Umbilical cord (tissue), 2 donors: ENCODE results near the gene ATP4B. TPM values are rescaled to one million over a fixed set of nuclear protein-coding genes. Genes with fewer than 3 reads are reported as not detected.
"Not testable (repeated sequence)": the region's sequence is repeated elsewhere in the genome, so short reads cannot be mapped to it uniquely, and the experiment has no call there.

ENCODE experiments used
- DNase-seq: peaks from one replicate; pipeline ENCODE4 v3.0.0-alpha.2; 2015; ENCODE audit warnings: low spot score
- total RNA-seq: library from RNA; depleted of rRNA; stranded (reverse); fragments of >200 nt; gene quantifications from one replicate; pipeline ENCODE4 v1.2.3, GENCODE V29; 2014; ENCODE audit warnings: low replicate concordance; ENCODE audit not compliant: insufficient read depth

The ATP4B gene
- total RNA-seq, 1 donor from 2014 or later, result not detected

DNA sequence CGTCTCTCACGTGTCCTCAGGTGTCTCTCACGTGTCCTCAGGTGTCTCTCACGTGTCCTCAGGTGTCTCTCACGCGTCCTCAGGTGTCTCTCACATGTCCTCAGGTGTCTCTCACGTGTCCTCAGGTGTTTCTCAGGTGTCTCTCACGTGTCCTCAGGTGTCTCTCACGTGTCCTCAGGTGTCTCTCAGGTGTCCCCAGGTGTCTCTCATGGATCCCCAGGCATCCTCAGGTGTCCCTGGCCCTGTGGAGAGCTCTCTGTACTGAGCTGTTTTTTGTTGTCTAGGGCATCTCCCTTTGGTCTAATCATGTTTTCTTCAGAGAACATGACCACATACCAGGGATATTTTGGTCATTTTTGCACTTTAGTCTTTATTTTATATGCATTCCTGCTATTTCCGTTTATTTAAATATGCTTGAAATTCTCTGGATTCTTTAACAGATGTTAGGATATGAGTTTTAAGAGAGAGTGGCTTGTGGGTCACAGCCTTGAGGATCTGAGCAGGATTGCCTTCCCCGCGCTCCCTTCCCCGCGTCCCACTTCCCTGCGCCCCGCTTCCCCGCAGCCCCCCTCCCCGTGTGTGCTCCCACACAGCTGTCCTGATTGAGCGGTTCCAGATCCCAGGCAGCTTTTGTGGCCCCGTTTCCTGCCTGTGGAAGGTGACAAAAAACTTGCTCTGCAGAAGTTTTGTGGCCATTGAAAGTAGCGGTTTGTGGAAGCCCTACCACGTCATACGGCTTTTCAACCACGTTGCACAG lies 31.9 kb downstream of the ATP4B start:
- DNase-seq, result peak; percentile 48

- DNase-seq, result not testable (repeated sequence)
Measured at GRCh38 chr13:113624640-113625304, 33.2 kb downstream of the ATP4B start.

- DNase-seq, result no peak
Measured at GRCh38 chr13:113624235-113624587, 33.8 kb downstream of the ATP4B start.

DNA sequence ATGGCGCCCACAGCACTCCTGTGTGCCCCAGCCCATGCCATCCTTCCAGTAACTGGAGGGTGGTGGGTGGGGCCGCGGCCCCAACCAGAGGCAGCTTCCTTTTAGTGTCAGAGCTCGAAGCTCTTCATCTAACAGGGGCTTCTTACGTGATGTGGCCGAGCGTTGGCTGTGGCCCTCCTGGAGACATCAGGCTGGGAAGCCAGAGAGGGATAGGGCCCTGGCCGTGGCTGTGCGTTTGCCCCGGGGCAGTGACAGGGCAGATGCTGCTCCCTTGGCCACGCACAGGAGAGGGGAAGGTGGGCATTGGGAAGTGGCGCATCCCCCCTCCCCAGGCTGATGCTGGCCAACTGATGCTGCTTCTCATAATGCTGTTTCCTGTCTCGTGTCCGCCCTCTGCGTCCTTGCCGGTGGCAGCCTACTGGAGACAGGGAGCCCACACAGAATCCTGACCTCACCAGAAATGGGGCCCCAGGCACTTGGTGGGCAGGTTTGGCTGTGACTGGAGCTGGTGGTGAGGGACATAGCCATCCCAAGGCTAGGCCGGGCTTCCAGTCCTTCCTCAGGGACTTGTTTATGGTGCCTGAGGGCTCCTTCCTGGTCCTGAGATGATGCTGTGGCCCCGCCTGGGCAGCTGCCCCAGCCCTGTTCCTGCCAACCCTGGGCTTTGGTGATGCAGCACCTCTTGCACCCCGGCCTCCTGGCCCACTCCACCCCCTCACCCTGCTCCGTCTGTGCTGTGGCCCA lies 34.3 kb downstream of the ATP4B start:
- DNase-seq, result no peak

DNA sequence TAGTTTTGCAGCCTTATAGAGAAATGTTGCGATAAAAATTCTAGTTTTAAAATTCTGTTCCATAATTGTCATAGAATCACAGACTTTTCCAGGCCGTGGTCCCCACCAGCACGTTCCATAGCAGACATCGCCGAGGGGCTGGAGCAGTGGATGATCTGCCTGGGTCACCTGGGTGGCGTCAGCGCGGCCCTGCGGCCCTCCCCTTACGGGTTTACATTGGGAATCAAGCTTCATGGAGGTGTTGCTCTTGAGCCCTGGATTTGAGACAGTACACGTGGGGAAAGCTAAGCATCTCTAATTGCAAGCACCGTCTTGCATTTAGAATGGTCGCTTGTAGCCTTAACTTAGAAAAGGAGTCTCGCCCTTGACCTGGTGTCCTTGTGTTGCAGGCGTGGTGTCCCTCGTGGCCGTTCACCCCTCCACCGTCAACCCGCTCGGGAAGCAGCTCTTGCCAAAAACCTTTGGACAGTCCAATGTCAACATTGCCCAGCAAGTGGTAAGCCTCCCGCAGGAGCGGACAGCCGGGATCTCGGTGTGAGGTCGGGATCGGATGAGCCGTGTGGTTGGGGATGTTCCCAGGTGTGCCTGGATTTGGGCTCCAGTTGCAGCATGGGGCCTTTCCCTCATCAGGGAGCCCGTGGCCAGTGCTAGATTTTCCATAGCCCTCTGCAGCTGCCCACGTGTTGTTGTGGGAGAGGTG lies 35.1 kb downstream of the ATP4B start:
- no peak for DNase-seq

- DNase-seq, result not testable (repeated sequence)
Measured at GRCh38 chr13:113621986-113622550, 35.9 kb downstream of the ATP4B start.

DNA sequence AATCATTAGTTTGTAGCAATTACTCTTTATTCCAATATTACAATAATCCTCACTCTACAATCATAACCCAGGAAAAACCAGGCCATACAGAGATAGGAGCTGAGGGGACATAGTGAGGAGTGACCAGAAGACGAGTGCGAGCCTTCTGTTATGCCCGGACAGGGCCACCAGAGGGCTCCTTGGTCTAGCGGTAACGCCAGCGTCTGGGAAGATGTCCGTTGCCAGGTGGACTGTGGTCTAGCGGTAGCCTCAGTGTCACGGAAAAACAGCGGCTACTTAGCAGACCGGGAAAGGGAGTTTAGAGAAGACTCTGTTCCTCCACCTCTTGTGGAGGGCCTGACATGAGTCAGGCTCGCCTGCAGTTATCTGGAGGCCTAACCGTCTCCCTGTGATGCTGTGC lies 36.5 kb downstream of the ATP4B start:
- DNase-seq, result not testable (repeated sequence)

DNA sequence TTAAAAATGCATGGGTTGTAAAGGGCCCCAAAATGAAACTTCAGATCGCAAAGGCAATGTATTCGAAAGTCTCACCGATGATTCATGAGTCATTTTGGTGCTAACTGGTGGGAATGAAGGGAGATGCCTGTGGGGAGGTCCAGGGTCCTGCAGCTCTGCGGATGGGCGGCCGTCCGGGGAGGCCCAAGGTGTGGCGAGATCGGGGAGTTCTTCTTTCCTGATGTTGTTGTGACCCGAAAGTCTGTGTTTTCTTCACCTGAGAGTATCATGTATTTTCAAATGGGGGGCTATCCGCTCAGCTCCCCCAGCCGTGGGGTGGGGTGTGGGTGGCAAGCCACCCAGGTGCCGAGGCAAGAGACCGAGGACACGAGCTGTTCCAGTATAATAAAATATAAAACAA lies 37.0 kb downstream of the ATP4B start:
- DNase-seq, result no peak

DNA sequence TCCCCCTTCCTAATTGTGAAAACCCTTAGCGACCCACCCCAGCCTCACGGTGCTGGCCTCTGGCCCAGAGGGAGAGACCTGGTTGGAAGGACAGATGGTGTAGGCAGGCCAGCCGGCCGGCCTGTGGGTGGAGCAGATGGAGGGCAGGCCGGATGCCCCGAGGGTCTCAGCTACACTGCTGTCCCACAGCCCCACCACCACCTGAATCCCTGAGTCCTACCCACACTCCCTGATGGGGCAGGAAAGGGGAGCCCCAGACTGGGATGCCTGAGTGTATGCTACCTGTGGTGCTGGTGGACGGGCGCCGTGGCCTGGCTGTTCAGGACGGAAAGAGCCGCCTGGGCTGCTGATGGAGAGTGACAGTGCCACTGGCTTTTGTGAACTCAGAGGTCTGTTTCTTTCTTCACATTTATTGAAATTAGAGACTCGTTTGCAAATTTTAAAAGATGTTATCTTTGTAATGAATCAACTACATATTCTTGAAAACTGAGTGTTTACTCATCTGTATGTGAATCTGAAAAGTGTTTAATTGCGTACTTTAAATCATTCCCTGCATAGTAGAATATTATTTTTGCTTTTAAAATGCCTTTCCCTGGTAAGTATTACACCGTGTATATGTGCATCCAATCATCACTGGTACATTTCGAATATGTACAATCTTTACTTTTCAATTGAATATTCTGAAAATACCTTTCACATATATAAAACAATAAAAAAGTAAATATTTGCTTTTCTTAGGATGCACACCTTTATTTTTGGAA lies 37.8 kb downstream of the ATP4B start:
- DNase-seq, result no peak

DNA sequence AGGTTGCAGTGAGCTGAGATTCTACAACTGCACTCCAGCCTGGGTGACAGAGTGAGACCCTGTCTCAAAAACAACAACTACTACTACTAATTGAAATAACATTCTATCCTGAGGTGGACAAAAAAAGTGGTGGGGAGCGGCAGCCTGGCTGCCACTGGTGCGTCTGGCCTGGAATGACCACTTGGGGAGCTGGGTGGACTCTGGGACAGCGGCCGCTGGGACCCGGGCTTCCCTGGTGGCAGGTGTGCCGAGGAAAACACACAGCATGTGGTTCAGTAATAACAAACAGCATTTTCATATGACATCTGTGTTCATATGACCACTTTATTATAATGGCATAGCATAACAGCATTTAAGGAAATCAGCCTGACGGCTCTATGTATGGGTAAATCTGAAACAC lies 39.5 kb downstream of the ATP4B start:
- no peak for DNase-seq

DNA sequence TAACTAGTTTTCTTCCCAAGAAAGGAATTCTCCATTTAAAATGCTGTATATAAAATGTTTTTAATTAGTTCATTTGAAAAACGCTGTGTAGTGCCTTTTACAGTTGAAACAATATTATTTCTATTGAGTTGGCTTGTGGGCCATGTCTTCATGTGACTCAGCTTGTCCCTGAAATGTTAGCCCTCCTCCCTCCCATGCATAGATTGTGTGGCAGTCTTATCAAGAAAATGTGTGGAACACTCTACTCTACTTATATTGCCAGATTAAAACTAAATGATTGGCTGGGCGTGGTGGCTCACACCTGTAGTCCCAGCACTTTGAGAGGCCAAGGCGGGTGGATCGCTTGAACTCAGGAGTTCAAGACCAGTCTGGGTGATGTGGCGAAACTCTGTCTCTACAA lies 40.0 kb downstream of the ATP4B start:
- no peak for DNase-seq

GRCh38 chr13:113616991-113617749 lies 40.8 kb downstream of the ATP4B start:
- no peak for DNase-seq

DNA sequence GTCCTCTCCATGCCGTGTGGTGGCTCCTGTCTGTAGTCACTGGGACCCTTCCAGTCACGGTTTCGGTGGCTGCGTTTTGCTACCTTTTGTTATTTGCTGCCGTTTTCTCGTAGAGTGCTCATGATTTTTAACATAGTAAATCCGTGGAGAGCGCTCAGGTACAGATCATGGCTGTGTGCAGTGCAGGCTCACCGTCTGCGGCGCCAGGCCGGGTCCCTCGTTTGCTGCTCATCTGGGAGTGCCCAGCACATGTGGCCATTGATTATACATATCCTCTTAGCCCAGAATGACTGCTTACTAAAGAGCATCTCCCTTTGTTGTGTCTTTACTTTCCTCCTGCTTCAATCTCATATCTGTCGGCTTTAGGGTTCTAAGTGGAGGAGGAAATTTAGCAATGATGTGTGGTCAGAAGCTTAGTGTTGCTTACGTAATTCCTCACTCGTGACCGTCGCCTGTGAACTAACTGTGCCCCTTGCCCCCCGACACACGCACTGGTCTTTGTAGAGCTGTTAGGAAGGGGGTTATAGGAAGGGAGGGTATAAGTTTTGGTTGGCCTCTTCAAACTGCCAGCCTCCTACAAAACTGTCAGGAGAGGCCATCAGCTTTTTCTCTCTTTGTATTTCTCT lies 41.6 kb downstream of the ATP4B start:
- DNase-seq, result peak; percentile 19

- DNase-seq, result no peak
Measured at GRCh38 chr13:113613789-113614379, 44.1 kb downstream of the ATP4B start.

DNA sequence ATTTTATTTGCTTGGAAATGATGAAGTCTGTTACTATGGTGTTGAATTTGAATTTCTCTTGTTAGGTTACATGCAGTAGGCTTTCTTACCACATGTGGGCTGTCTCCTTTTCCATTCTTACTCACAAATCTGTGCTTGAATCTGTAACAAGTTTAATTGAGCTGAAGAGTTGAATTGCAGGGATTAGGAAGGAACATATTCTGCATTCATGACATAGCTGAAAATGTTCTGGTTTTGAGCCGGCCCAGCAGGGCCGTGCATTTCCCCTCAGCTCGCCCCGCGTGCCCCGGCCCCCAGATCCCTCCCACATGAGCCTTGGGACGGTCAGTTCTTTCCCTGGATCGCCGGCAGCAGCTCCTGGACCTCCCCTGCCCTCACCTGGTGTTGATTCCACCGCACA lies 45.4 kb downstream of the ATP4B start:
- peak; percentile 45 for DNase-seq

DNA sequence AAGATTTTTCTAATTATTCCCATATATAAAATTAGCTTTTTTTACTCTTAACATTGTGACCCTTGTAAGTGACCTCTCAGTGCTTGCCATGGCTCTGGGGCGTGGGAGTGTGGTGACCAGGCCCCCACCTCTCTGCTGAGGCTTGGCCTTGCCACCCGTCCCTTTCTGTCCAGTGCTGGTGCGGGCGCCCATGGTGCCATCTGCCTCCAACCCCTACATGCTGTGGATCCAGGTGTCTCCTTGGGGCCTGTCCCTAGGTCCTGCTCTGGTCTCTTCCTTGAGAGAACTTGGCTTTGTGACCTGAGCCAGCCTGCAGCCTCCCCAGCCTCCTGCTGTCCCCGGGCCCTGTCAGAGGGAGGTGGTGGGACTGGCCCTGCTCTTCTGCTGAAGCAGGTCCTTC lies 46.0 kb downstream of the ATP4B start:
- no peak for DNase-seq

DNA sequence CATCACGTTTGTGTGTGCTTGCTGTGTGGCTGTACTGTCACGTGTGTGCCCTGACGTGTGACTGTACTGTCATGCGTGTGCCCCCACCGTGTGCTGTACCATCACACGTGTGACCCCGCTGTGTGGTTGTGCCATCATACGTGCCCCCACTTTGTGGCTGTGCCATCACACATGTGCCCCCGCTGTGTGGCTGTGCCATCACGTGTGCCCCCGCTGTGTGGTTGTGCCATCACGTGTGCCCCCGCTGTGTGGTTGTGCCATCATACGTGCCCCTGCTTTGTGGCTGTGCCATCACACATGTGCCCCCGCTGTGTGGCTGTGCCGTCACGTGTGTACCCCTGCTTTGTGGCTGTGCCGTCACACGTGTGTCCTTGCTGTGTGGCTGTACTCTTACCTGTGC lies 47.7 kb downstream of the ATP4B start:
- no peak for DNase-seq

DNA sequence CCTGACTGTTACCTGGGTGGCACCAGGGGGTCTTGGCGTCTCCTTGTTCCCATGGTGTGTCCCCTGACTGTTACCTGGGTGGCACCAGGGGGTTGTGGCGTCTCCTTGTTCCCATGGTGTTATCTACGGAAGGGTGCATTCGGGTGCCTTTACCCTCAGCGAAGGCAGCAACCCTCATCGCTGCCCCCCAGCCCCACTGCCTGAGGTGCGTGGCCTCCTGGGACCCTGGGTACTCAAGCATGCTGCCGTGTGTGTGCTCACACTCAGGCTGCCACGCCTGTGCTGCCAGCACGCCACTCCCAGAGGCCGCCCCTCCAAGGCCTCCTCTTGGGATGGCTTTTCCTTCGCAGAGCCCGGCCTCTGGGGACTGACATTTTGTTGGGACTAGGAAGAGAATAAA lies 48.4 kb downstream of the ATP4B start:
- DNase-seq, result no peak

DNA sequence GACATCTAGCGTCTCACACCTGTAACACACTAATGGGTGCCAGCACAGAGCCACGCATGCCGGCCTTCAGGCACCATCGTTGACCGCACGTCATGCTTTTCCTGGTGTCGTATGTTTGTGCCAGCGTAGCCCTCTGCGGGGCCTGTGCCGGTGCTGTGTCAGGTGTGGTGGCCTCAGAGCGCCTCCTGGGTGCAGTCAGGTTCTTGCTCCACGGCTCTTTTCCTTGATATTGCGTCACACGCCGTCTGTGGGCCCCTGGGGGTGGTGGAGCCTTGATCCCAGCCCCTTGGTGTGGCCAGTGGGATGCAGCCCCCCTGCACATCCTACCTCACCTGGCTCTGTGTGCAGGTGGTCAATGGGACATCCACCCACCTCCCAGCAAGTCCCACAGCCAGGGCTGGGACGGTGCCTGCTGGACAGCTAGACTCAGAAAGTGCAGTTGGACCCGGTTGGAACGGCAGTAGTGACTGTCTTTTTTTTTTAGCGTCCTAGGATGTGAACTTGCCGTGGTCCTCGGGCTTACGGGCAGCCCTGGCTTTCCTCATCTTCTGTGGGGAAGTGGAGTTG lies 48.9 kb downstream of the ATP4B start:
- no peak for DNase-seq
